Stomach smooth muscle (tissue), 2 donors: ENCODE results near the gene CNTD1.
A peak's percentile ranks its signal among the peaks of the same experiment; 100 is the strongest.
"Not testable (repeated sequence)": the region's sequence is repeated elsewhere in the genome, so short reads cannot be mapped to it uniquely, and the experiment has no call there.

Source experiments
- H3K27ac ChIP-seq: one replicate; pipeline ENCODE4 v1.7.0; 2013; ENCODE audit warnings: mild to moderate bottlenecking, low read length, inconsistent platforms
- H3K27me3 ChIP-seq, 2 donors: one replicate each; pipeline ENCODE4 v1.7.0; 2013; ENCODE audit warnings: low read length in 2 of 2; ENCODE audit not compliant: insufficient read depth in 2 of 2, control insufficient read depth in 1 of 2
- H3K36me3 ChIP-seq, 2 donors: one replicate each; pipeline ENCODE4 v1.7.0; 2013; ENCODE audit warnings: low read length in 2 of 2; ENCODE audit not compliant: control insufficient read depth in 2 of 2, insufficient read depth in 2 of 2
- H3K4me1 ChIP-seq: one replicate; pipeline ENCODE4 v1.7.0; 2013; ENCODE audit warnings: low read length; ENCODE audit not compliant: control insufficient read depth, insufficient read depth
- H3K4me3 ChIP-seq, 2 donors: one replicate each; pipeline ENCODE4 v1.7.0; 2013; ENCODE audit warnings: low read length in 2 of 2
- H3K9ac ChIP-seq, 2 donors: one replicate each; pipeline ENCODE4 v1.7.0; 2013; ENCODE audit warnings: low read length in 2 of 2, mild to moderate bottlenecking in 1 of 2
- H3K9me3 ChIP-seq, 2 donors: one replicate each; pipeline ENCODE4 v1.7.0; 2013; ENCODE audit warnings: low read length in 2 of 2; ENCODE audit not compliant: control insufficient read depth in 2 of 2
- donor health status: healthy.
- donor health status: Pancreatic carcinoma.

Gene CNTD1

DNA sequence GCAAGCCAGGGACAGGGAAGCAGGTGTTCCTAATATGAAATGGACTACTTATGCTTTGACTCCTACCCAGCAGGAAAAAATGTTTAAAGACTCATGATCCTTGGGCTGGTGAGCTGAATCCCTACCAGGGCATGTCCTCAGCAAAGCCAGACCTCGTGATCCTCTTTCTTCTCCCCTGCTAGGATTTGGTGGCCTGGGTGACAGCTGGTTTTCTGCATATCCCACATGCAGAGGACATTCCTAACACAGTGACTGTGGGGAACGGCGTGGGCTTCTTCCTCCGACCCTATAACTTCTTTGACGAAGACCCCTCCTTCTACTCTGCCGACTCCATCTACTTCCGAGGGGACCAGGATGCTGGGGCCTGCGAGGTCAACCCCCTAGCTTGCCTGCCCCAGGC, 57.4 kb downstream of the CNTD1 start:
- peak overlapping the region; percentile 46 for H3K27ac ChIP-seq
- H3K9me3 ChIP-seq, H3K27me3 ChIP-seq: not testable (repeated sequence)
- peaks cover 9 to 25% of the 10 kb centered on the region in 2 donors for H3K36me3 ChIP-seq
- peaks cover 36% of the 10 kb centered on the region for H3K4me1 ChIP-seq
- H3K4me3 ChIP-seq, result peak overlapping the region in 1 of 2 donors; percentile 93
- H3K9ac ChIP-seq, result peak overlapping the region in 1 of 2 donors; percentile 13

DNA sequence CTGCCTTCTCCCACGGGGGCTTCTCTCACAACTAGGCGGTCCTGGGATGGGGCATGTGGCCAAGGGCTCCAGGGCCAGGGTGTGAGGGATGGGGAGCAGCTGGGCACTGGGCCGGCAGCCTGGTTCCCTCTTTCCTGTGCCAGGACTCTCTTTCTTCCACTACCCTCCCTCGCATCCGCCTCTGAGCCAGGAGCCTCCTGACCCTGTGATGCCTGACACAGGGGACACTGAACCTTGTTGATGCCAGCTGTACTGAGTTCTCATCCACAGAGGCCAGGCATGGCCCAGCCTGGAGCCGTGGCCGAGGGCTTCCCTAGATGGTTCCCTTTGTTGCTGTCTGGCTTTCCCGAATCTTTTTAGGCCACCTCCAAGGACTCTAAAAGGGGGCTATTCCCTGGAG, 57.9 kb downstream of the CNTD1 start:
- not testable (repeated sequence) for H3K9me3 ChIP-seq, H3K27me3 ChIP-seq, H3K4me3 ChIP-seq
- Histone ChIP-seq H3K4me1 (peaks cover 36% of the 10 kb centered on the region), H3K27ac (peak overlapping the region; percentile 31), H3K9ac (peak overlapping the region in 1 of 2 donors; percentile 13), H3K36me3 (peaks cover 9 to 25% of the 10 kb centered on the region in 2 donors)

DNA sequence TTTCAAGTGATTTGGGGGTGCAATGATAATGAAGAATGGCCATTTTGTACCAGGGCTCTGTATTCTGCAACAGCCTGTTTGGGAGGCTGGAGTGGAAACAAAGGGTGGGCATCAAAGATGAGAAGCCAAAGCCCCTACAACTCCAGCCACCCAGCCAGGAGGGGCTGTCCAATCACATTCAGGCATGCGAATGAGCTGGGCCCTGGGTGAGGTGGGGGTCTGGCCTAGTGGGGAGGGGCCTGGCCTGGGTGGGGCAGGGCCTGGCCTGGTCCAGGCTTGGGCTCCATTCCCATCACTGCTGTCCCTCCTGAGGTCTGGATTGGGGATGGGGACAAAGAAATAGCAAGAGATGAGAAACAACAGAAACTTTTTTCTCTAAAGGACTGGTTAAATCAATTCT, 58.7 kb downstream of the CNTD1 start:
- H3K4me1 ChIP-seq, result peaks cover 34% of the 10 kb centered on the region
- no peaks in the 10 kb centered on the region for H3K9me3 ChIP-seq
- no peak overlapping the region for H3K4me3 ChIP-seq
- no peaks in the 10 kb centered on the region for H3K27me3 ChIP-seq
- H3K27ac ChIP-seq, result no peak overlapping the region
- no peak overlapping the region for H3K9ac ChIP-seq
- peaks cover 9 to 25% of the 10 kb centered on the region in 2 donors for H3K36me3 ChIP-seq
